Measurements from ENCODE around the gene DMXL2.

DMXL2 gene

GRCh38 chr15:51405693-51406523 lies 216.7 kb downstream of the DMXL2 start:
- DNase-seq (ENCODE audit: low spot score): no peak

DNA sequence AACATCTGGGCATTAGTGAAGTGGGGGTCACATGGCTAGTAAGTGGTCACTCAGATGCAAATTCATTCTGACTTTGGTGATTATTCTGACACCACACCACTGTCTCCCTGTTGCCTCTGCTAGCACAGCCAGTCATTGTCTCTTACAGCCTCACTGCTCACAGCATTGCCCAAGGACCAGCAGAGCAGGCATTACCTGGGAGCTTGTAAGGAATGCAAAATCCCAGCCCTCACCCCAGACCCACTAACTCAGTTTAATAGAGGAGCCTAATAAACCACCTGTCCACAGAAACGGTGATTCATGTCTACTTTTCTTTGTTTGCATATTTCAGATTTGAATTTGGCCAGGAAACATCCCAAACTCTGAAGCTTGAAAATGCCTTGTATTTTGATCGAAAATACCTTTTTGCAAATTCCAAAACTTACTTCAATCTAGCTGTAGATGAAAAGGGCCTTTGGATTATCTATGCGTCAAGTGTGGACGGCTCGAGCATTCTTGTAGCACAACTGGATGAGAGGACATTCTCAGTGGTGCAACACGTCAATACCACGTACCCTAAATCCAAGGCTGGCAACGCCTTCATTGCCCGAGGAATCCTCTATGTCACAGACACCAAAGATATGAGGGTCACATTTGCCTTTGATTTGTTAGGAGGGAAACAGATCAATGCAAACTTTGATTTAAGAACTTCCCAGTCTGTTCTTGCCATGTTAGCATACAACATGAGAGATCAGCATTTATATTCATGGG lies 218.4 kb downstream of the DMXL2 start:
- DNase-seq (ENCODE audit: low spot score): no peak

- DNase-seq (ENCODE audit: low spot score): peak; percentile 59
Measured at GRCh38 chr15:51403072-51403878, 219.3 kb downstream of the DMXL2 start.

DNA sequence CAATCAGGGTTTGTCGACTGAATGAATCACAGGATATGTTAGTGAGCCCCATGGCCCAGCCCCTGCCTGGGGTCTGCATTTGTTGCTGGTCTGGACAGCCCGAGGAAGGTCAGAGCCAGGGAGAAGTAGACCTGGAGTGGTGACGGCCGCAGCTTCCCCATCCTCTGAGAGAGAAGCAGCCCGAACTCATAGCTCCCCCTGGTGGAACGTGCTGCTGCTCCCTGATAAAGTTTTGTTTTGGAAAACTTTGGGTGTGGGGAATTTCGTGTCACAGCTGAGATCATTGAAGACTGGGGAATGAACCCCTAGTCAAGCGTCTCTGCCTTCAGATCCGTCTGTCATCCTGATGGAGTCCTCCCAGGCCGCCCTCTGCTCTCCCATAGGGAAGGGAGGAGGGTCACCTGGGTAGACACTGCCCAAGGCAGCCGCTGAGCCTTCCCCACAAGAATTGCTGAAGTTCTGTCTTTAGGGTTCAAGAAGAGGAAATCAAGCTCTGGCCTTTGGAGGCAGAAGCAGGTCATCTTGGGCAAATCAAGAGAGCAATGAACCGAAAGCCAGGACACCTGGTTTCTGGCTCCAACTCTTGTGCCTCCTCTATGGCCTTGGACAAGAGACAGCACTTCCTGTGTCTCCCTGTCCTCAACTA lies 220.6 kb downstream of the DMXL2 start:
- peak; percentile 8 for DNase-seq (ENCODE audit: low spot score)

DNA sequence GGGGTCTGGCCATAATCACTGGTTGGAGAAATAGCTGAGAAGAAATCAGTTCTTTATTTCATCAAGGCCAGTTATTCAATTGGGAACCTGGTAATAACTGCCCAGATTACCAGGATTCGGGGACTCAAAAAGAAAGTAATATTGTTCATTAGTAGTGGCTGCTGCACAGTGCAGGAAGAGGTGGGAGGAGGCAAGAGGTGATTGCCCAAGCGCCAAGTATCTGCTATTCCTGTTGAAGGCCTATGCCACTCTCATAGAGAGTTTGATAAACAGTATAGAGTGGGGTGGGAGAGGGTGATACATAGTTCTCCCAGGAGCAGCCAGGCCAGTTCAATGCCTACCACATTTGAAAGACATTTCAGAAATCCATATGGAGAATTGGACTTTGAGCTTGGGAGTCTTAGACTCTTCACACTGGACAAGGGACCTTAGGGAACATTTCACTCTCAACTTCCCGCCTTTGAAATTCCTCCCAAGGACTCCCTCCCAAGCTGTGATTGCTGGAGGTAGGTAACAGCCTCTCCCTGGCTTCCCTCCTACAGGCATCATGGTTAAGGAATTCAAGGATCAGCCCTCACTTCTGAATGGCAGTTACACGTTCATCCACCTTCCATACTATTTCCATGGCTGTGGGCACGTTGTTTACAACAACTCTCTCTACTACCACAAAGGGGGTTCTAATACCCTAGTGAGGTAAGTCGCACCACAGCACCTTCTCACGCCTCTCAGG lies 221.4 kb downstream of the DMXL2 start:
- DNase-seq (ENCODE audit: low spot score): no peak

GRCh38 chr15:51398626-51399025 lies 223.9 kb downstream of the DMXL2 start:
- no peak for DNase-seq (ENCODE audit: low spot score)

Measured in NAMALWA (cell line).